H1 (cell line): ENCODE results near the gene ZNF423. TPM values are rescaled to one million over a fixed set of nuclear protein-coding genes. Genes with fewer than 3 reads are reported as not detected.

ENCODE experiments used
- BCL11A ChIP-seq, 2 experiments: IDR thresholded peaks; one replicate each; pipeline ENCODE4 v1.6.1; 2011; ENCODE audit warnings: low read depth in 2 of 2, low read length in 2 of 2, mild to moderate bottlenecking in 2 of 2
- E2F6 ChIP-seq: IDR thresholded peaks from 2 replicates; pipeline ENCODE4 v1.6.1; 2012; ENCODE audit warnings: inconsistent platforms
- PHF8 ChIP-seq: fragments of 200-600 bp; sonication (generic); conservative IDR thresholded peaks from 2 replicates; pipeline ENCODE4 v1.7.1; 2012; ENCODE audit warnings: low read depth, mild to moderate bottlenecking, inconsistent platforms, low read length, moderate library complexity
- SP4 ChIP-seq: IDR thresholded peaks from 2 replicates; pipeline ENCODE4 v1.6.1; 2012; ENCODE audit warnings: low read length, inconsistent platforms
- polyA plus RNA-seq, 7 experiments: library from polyadenylated mRNA; depleted of rRNA in 3 of 7; stranded (reverse) in 5 of 7; unstranded in 2 of 7; fragments of >200 nt in 5 of 7; fragments of 200-250 nt in 2 of 7; gene quantifications; 1 replicate in 5 of 7; 2 replicates in 1 of 7; 4 replicates in 1 of 7; pipeline versions ENCODE4 v1.2.1 to v1.2.3, GENCODE V29; 2011 to 2013; ENCODE audit warnings: missing spikeins in 2 of 7, mixed read lengths in 2 of 7
- total RNA-seq: library from RNA; stranded (reverse); fragmentation: NEBNext Ultra II Directional; extraction: Animal tissue kit (Norgen Biotek cat#: 25700); gene quantifications from 2 replicates; pipeline ENCODE4 v1.2.1, GENCODE V29; 2021

Gene ZNF423
- total and polyA plus RNA-seq, 2 of the 8 experiments (the other 6 are each of a cell fraction or from before 2014, with no cell fraction given): 38.2 to 52.3 TPM

GRCh38 chr16:49902908-49903307 lies 47.0 kb upstream of the ZNF423 start (continued):
- no peak for TF ChIP-seq PHF8
- no peak for TF ChIP-seq E2F6
- TF ChIP-seq SP4: no peak
- no peak for TF ChIP-seq BCL11A (IDR thresholded peaks at IDR 0.05; ENCODE audit: low read depth in 2 of 2, low read length in 2 of 2)
